Neuronal stem cell (in vitro differentiated cells): ENCODE measurements around the gene FRYL.

Source experiments
- DNase-seq: peaks from one replicate; pipeline ENCODE4 v3.0.0-alpha.2; 2013; ENCODE audit warnings: low spot score
- H2AFZ ChIP-seq: one replicate; pipeline ENCODE4 v1.6.1; 2013; ENCODE audit warnings: mild to moderate bottlenecking, low read length, inconsistent platforms
- H2AK5ac ChIP-seq: 2 replicates; pipeline ENCODE4 v1.6.1; 2013; ENCODE audit warnings: low read depth, mild to moderate bottlenecking, inconsistent platforms, low read length, moderate library complexity, mixed read lengths
- H2BK120ac ChIP-seq: 2 replicates; pipeline ENCODE4 v1.6.1; 2013; ENCODE audit warnings: low read depth, mild to moderate bottlenecking, inconsistent platforms, low read length, moderate library complexity, mixed read lengths
- H2BK12ac ChIP-seq: one replicate; pipeline ENCODE4 v1.6.1; 2013; ENCODE audit warnings: low read length, inconsistent platforms
- H2BK15ac ChIP-seq: 2 replicates; pipeline ENCODE4 v1.6.1; 2013; ENCODE audit warnings: mild to moderate bottlenecking, low read length, inconsistent platforms, mixed read lengths
- H2BK5ac ChIP-seq: one replicate; pipeline ENCODE4 v1.6.1; 2013; ENCODE audit warnings: inconsistent platforms, mild to moderate bottlenecking, low read length, moderate library complexity
- H3K14ac ChIP-seq: one replicate; pipeline ENCODE4 v1.6.1; 2013; ENCODE audit warnings: low read length, inconsistent platforms
- H3K18ac ChIP-seq: 2 replicates; pipeline ENCODE4 v1.6.1; 2013; ENCODE audit warnings: low read length, inconsistent platforms
- H3K23ac ChIP-seq: 2 replicates; pipeline ENCODE4 v1.6.1; 2013; ENCODE audit warnings: low read depth, mild to moderate bottlenecking, mixed read lengths, low read length, inconsistent platforms; ENCODE audit not compliant: poor library complexity
- H3K27ac ChIP-seq: replicated peaks from 3 replicates; pipeline ENCODE4 v1.5.1; 2013; ENCODE audit warnings: low read length, inconsistent platforms
- H3K27me3 ChIP-seq, 3 experiments: 2 replicates each; pipeline ENCODE4 v1.6.1; 2013; ENCODE audit warnings: low read length in 3 of 3, mild to moderate bottlenecking in 2 of 3, inconsistent platforms in 1 of 3, low read depth in 1 of 3, mixed read lengths in 1 of 3, moderate library complexity in 1 of 3; ENCODE audit not compliant: control insufficient read depth in 3 of 3, insufficient read depth in 3 of 3
- H3K36me3 ChIP-seq, 2 donors: replicated peaks in 1 of 2; 2 replicates each; pipeline ENCODE4 v1.6.1; 2013; ENCODE audit warnings: low read length in 2 of 2; ENCODE audit not compliant: control insufficient read depth in 2 of 2, insufficient read depth in 2 of 2
- H3K4ac ChIP-seq: 2 replicates; pipeline ENCODE4 v1.6.1; 2013; ENCODE audit warnings: inconsistent platforms, mild to moderate bottlenecking, low read length, moderate library complexity
- H3K4me1 ChIP-seq, 2 donors: 1 replicate in 1 of 2; 2 replicates in 1 of 2; pipeline ENCODE4 v1.6.1; 2013; ENCODE audit warnings: low read length in 2 of 2, low read depth in 1 of 2; ENCODE audit not compliant: control insufficient read depth in 2 of 2, insufficient read depth in 1 of 2
- H3K4me2 ChIP-seq: one replicate; pipeline ENCODE4 v1.6.1; 2013; ENCODE audit warnings: mild to moderate bottlenecking, low read length, inconsistent platforms; ENCODE audit not compliant: insufficient read depth, poor library complexity, severe bottlenecking
- H3K4me3 ChIP-seq, 2 donors: 2 replicates each; pipeline ENCODE4 v1.5.1; 2013; ENCODE audit warnings: low read length in 2 of 2, mild to moderate bottlenecking in 2 of 2, inconsistent platforms in 1 of 2, moderate library complexity in 1 of 2
- H3K79me1 ChIP-seq: one replicate; pipeline ENCODE4 v1.6.1; 2013; ENCODE audit warnings: low read depth, mild to moderate bottlenecking, inconsistent platforms, low read length, moderate library complexity
- H3K9ac ChIP-seq: one replicate; pipeline ENCODE4 v1.6.1; 2013; ENCODE audit warnings: mild to moderate bottlenecking, low read depth, low read length, inconsistent platforms; ENCODE audit not compliant: poor library complexity
- H3K9me3 ChIP-seq, 2 donors: replicated peaks in 1 of 2; 2 replicates each; pipeline versions ENCODE3 to v1.6.1; 2013; ENCODE audit warnings: low read length in 2 of 2, mild to moderate bottlenecking in 2 of 2, inconsistent platforms in 1 of 2, low read depth in 1 of 2, mixed read lengths in 1 of 2, moderate library complexity in 1 of 2; ENCODE audit not compliant: control insufficient read depth in 2 of 2, insufficient read depth in 1 of 2
- H4K8ac ChIP-seq: one replicate; pipeline ENCODE4 v1.6.1; 2013; ENCODE audit warnings: low read depth, mild to moderate bottlenecking, inconsistent platforms, low read length, moderate library complexity
- H4K91ac ChIP-seq: one replicate; pipeline ENCODE4 v1.6.1; 2013; ENCODE audit warnings: low read length, low read depth, mild to moderate bottlenecking, inconsistent platforms; ENCODE audit not compliant: poor library complexity
- WGBS, 2 donors: extraction: QIAGEN DNeasy Blood & Tissue Kit; methylation state at CpG; one replicate each; pipeline ENCODE4 v1.1.7; 2013; ENCODE audit warnings: missing lambda C conversion rate in 2 of 2, mixed read lengths in 1 of 2; ENCODE audit not compliant: insufficient read length in 2 of 2, insufficient replicate concordance in 1 of 2; ENCODE audit errors: extremely low coverage in 2 of 2; 5-methylcytosine and 5-hydroxymethylcytosine counted together

The FRYL gene

GRCh38 chr4:48693856-48694574 is 86.1 kb downstream of the FRYL start:
- H2BK120ac ChIP-seq, result no peak overlapping the region
- no peak overlapping the region for H2BK15ac ChIP-seq
- no peak overlapping the region for H2BK12ac ChIP-seq
- WGBS, 2 donors, result no CpG with 5 or more reads among the region's 8 CpGs
- H3K27ac ChIP-seq, result no peak overlapping the region
- H3K9ac ChIP-seq, result no peak overlapping the region
- H3K14ac ChIP-seq, result no peak overlapping the region
- DNase-seq, result no peak
- H4K8ac ChIP-seq, result no peak overlapping the region
- H2AFZ ChIP-seq, result no peak overlapping the region
- H2AK5ac ChIP-seq, result no peak overlapping the region
- H3K79me1 ChIP-seq, result peaks cover 7% of the 10 kb centered on the region
- H3K23ac ChIP-seq, result no peak overlapping the region
- no peak overlapping the region for H3K4ac ChIP-seq
- H3K4me2 ChIP-seq, result no peak overlapping the region
- H3K36me3 ChIP-seq, result peaks cover 0 to 3% of the 10 kb centered on the region in 2 donors
- no peak overlapping the region for H4K91ac ChIP-seq
- H2BK5ac ChIP-seq, result no peak overlapping the region
- H3K4me1 ChIP-seq, result peaks cover 3 to 9% of the 10 kb centered on the region in 2 donors
- H3K4me3 ChIP-seq, result no peak overlapping the region
- H3K27me3 ChIP-seq, result no peaks in the 10 kb centered on the region
- H3K9me3 ChIP-seq, result no peaks in the 10 kb centered on the region
- no peak overlapping the region for H3K18ac ChIP-seq

DNA sequence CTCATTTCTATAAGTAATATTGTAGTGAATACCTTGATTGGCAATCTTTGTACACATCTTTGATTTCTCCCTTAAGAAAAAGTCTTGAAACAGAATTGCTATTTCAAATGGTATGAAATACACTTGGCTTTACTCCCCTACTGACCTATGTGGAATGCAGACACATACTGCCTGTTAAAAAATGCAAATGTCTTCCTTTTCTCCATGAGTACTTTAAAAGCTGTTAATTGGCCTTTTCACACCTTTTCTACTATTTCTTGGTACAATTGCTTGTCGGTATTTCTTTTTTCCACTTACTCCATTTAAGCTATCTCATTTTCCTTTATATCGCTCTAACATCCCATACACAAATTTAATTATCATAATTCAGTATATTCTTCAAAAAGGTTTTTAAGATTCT is 87.2 kb downstream of the FRYL start:
- Histone ChIP-seq H4K8ac (no peak overlapping the region), H2BK15ac (no peak overlapping the region), H2AFZ (no peak overlapping the region), H3K9ac (no peak overlapping the region), H3K36me3 (peaks cover 0 to 2% of the 10 kb centered on the region in 2 donors), H3K79me1 (peaks cover 5% of the 10 kb centered on the region), H3K4me3 (no peak overlapping the region), H3K4me1 (peaks cover 0 to 3% of the 10 kb centered on the region in 2 donors), H2AK5ac (no peak overlapping the region), H3K14ac (no peak overlapping the region), H3K23ac (no peak overlapping the region), H2BK12ac (no peak overlapping the region), H2BK5ac (no peak overlapping the region), H4K91ac (no peak overlapping the region), H3K18ac (no peak overlapping the region), H3K27me3 (no peaks in the 10 kb centered on the region), H2BK120ac (no peak overlapping the region), H3K27ac (no peak overlapping the region), H3K4me2 (no peak overlapping the region), H3K9me3 (no peaks in the 10 kb centered on the region), H3K4ac (no peak overlapping the region)
- WGBS, 2 donors, result 100% methylated on average over 2 of the region's 2 CpGs; no CpG with 5 or more reads in 1 of the 2 donors
- no peak for DNase-seq

DNA sequence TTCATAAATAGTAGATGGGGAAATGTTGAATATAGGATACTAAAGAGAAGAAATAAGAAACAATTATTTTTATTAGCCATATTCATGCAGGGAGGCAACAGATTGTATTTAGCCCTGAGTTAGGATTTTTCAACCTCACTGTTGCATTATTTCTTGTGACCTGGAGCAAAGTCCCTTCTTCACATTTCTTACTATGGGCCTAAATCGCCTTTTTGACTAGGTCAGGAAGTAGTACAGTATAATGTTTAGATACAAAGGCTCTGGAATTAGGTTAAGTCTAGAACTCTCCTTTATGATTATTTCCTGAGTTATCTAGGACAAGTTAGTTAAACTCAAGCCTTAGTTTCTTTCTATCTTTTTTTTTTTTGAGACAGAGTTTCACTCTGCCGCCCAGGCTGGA is 88.0 kb downstream of the FRYL start:
- no peak for DNase-seq
- H4K8ac ChIP-seq, result no peak overlapping the region
- H3K27ac ChIP-seq, result no peak overlapping the region
- H3K79me1 ChIP-seq, result peaks cover 3% of the 10 kb centered on the region
- H2BK15ac ChIP-seq, result no peak overlapping the region
- no peaks in the 10 kb centered on the region for H3K27me3 ChIP-seq
- H3K14ac ChIP-seq, result no peak overlapping the region
- H3K18ac ChIP-seq, result no peak overlapping the region
- no peak overlapping the region for H3K4me3 ChIP-seq
- H3K9me3 ChIP-seq, result no peaks in the 10 kb centered on the region
- H2AK5ac ChIP-seq, result no peak overlapping the region
- no peak overlapping the region for H2BK5ac ChIP-seq
- no peak overlapping the region for H3K4me2 ChIP-seq
- H3K4ac ChIP-seq, result no peak overlapping the region
- peaks cover 1 to 7% of the 10 kb centered on the region in 2 donors for H3K4me1 ChIP-seq
- no CpG with 5 or more reads among the region's 2 CpGs for WGBS, 2 donors
- H2AFZ ChIP-seq, result no peak overlapping the region
- H3K23ac ChIP-seq, result no peak overlapping the region
- H4K91ac ChIP-seq, result no peak overlapping the region
- no peak overlapping the region for H3K9ac ChIP-seq
- H2BK12ac ChIP-seq, result no peak overlapping the region
- no peaks in the 10 kb centered on the region for H3K36me3 ChIP-seq
- no peak overlapping the region for H2BK120ac ChIP-seq

GRCh38 chr4:48688953-48689352 is 91.1 kb downstream of the FRYL start:
- Histone ChIP-seq H3K14ac (no peak overlapping the region), H2BK120ac (no peak overlapping the region), H3K9me3 (no peaks in the 10 kb centered on the region), H3K4me2 (no peak overlapping the region), H4K8ac (no peak overlapping the region), H3K18ac (no peak overlapping the region), H3K4ac (no peak overlapping the region), H4K91ac (no peak overlapping the region), H2BK15ac (no peak overlapping the region), H3K27me3 (no peaks in the 10 kb centered on the region), H3K4me1 (peaks cover 1 to 14% of the 10 kb centered on the region in 2 donors), H2BK5ac (no peak overlapping the region), H3K23ac (no peak overlapping the region), H3K36me3 (no peaks in the 10 kb centered on the region), H2BK12ac (no peak overlapping the region), H3K79me1 (peaks cover 2% of the 10 kb centered on the region), H3K4me3 (no peak overlapping the region), H2AFZ (no peak overlapping the region), H2AK5ac (no peak overlapping the region), H3K9ac (no peak overlapping the region), H3K27ac (no peak overlapping the region)
- DNase-seq, result no peak
- WGBS, 2 donors, result no CpG with 5 or more reads among the region's 1 CpG
